NCI-H146 treated with DMSO at 0.1 percent for 48 hours (cell line): Measurements from ENCODE around the gene REPIN1.

Source experiments
- DNase-seq: peaks from one replicate; lab custom pipeline; 2025; ENCODE audit not compliant: unreplicated experiment; lab: John Stamatoyannopoulos, UW

The REPIN1 gene

GRCh38 chr7:150404805-150405583 lies 36.4 kb downstream of the REPIN1 start:
- DNase-seq: peak; percentile 64

- peak; percentile 49 for DNase-seq
Measured at GRCh38 chr7:150405584-150406311, 37.1 kb downstream of the REPIN1 start.

DNA sequence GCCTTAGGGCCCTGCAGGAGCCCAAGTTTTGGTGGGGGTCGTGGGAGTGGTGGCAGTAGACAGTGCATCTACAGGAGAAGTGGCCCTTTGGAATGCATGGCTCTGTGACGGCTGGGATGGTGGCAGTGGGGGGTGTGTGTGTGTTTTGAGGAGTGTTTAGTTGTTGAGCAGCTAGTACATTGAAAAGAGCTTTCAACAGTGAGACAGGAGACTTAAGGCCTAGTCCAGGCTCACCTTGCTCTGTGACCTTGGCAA lies 37.6 kb downstream of the REPIN1 start:
- DNase-seq: no peak

DNA sequence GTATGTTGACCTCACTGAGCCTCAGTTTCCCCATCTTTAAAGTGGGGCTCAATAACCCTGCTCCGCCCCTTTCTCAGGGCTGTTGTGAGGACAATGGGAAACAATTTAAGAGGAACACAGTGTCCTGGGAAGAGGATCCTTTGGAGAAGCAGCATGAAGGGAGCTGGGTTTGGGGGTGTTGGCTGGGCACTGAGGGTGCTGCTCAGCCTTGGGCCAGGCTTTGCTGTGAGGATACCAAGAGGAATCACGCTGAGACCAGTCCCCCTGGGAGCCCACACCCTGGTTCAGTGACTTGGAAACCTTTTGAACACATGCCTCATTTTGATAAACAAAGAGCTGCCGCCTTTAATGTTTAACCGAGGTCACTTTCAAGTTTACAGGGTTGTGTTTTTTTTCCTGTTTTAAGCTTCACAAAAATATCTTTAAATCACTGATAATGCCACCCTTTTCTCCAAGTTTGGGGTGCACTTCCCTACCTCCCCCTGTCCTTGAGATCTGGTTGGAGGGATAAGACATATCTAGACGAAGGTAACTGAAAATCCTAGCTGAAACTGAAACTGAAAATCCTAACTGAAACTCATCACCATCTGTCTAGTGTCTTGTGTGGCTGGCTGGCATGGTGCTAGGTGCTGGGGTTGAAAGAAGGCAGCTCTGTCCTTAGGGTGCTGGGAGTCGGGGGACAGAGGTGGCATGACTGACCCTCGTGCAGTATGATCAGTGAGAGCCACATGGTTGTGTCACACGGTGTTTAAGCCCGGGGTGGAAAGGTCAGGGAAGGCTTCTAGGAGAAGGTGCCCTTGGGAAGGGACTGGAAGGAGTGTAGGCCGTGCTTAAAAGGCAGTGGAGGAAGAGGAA lies 38.2 kb downstream of the REPIN1 start:
- DNase-seq: no peak

DNA sequence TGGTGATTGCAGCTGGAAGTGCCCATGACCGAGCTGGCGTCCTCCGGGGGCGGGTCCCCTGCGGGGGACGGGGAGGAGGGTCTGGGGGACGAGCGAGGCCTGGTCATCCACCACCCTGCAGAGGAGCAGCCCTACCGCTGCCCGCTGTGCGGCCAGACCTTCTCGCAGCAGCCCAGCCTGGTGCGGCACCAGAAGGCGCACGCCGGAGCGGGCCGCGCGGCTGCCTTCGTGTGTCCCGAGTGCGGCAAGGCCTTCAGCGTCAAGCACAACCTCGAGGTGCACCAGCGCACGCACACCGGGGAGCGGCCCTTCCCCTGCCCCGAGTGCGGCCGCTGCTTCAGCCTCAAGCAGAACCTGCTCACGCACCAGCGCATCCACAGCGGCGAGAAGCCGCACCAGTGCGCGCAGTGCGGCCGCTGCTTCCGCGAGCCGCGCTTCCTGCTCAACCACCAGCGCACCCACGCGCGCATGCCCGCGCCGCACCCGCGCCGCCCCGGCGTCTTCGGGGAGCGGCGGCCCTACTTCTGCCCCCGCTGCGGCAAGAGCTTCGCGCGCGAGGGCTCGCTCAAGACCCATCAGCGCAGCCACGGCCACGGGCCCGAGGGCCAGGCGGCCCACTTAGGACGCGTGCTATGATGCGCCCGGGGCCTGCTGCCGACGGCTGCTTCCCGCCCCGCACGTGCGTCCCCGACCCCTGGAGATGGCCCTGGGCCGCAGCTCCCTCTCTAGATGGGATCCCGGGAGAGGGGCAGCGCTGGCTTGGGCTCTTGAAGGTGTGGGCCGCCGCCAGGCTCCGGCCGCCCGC lies 39.2 kb downstream of the REPIN1 start:
- no peak for DNase-seq

- DNase-seq: no peak
Measured at GRCh38 chr7:150408393-150409299, 40.0 kb downstream of the REPIN1 start.

DNA sequence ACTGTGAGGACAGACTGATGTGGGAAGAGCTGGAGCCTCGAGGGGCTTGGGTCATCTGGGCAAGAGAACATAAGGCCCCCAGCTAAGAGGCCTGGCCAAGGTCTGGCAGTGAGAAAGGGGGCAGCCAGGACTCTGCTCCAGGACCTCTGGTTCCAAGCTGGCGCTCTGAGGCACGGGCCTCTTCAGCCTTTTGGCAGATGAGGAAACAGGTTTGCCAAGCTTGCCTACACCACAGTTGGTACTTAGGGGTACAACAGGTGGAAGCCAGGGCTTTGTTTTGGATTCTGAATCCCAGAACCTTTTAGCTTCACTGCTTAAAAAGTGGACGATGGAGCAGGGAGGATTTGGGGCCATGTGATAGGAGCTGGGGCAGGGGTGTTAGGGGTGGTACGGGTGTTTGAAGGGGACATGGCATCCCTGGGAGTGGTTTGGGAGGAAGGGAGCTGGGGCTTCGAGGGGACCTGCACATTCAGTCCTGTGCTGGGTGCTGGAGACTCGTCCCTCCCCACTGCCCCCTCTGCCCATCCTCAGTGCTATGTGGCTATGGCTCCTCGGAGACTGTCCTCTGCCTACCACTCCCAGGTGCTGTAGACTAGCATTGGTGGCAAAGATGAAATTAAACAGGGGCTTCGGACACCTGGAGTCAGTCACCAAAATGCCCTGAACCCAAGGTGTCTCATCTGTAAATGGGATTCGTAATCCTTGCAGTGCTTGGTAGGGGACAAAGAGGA lies 40.8 kb downstream of the REPIN1 start:
- no peak for DNase-seq

DNA sequence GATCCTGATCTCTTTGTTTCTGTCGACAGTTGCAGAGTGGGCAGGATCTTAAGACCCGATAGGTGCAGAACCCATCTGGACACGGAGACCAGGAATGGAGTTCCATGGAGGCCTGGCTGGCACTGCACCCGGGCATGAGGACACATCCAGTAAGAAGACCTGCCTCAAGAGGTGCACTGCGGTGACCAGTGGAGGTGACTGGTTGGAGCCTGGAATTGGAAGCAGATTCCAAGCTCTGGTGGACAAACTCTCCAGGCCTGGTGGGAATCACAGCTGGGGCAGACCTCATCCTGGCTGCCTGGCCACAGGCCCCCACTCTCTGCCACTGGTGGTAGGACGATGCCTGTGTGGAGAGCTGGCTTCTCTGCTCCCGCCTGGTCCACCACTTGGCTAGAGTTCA lies 41.5 kb downstream of the REPIN1 start:
- no peak for DNase-seq

DNA sequence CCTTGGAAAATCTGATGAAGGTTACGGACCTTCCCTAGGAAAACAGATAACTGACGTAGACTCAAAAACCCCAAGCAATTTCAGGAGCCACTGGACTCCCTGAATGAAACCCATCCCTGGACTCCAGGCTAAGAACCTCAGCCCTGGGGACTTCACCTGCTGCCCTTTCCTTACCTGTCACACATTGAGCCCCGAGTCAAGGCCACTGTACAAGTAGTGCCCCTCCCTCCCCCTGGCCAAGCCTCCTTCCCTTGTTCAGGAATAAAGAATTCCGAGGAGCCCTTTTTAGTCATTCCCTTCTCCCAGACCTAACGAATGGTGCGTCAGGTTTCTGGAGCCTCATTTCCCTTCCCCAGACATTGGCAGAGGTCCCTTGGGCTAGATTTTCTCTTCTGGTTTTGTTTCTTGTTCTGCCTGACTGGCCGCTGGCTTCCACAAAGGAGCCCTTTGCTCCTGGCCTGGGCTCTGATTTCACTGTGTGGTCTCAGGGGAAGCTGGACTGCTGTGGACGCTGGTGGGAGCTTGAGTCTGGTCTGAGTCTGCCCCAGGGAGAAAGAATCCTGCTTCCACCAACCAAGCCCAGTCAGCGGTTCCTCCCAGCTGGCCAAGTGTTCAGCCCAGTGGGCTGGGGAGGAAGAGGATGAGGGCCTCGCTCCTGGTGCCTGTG lies 42.2 kb downstream of the REPIN1 start:
- no peak for DNase-seq

DNA sequence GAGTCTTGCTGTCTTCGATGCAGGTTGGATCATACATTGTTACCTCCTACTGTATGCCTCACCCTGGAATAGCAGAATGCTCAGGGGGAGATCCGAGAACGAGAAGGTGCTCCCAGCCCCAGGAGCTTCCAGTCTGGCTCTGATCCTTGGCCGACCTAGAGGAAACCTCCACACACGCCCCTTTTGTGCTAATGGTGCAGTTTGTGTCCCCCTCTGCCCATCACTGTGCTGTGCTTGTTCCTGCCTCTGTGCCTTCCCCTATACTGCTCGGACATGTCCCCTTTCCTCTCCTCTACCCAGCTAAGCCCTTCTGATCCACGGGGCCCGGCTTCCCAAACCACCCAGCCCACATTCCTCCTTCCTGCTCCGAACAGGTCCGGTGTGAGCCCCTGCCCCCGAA lies 43.0 kb downstream of the REPIN1 start:
- DNase-seq: no peak

DNA sequence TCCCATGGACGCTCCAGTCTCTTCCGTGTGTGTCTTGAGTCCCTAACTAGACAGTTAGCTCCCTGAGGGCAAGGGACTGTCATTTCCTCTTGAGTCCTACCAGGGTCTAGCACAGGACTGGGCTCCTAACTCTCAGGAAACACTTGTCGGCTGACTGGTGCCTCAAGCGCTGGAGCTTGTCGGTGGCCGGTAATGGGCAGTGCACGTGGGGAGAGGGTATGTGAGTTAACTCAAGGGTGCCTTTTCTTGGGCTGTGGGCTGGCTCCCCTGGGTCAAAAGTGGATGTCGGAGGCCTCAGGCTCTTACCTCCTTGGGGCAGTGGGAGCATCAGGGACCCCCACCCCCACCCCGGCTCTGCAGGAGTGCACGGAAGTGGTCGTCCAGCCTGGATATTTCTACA lies 43.4 kb downstream of the REPIN1 start:
- no peak for DNase-seq

DNA sequence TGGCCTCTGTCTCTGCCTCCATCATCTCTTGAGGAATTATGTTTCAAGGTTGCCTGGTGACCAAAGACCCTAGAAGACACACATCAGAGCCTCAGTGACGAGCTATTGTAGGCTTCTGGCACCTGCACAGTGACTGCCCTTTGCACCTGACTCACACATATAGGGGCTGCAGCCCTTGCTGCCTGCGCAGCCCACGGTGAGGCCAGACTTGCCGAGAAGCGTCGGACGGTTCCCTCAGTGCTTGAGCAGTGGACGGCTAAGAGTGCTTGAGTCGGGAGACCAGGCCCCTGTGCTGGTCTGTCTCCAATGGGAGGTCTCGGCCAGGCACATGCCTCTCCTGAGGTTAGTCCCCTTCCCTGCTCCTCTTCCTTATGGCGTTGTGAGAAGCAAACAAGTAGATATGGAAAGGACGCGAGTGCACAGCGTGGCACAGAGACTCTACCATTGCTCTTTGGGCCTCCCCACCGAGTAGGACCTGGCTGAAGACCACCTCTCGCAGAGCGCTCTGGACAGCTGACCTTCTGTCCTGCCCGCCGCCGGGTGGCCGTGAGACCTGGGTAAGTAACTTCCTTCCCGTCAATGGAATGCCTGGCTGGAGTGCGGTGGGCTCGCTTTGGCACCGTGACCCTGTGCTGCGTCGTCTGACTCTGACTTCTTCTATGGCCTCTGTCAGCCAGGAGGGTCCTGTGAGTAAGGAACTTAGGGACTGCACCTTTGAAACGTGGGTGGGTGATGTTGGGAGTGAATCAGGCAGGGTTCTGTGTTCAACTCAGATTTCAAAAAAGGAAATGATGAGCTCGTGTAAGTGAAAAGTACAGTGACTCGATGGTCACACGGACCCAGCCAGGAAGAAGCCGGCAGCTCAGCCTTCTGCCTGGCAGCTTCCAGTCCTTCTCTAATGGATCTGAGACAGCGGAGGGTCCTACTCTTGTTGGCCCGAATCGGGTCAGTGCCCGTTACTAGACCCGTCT lies 44.2 kb downstream of the REPIN1 start:
- no peak for DNase-seq

DNA sequence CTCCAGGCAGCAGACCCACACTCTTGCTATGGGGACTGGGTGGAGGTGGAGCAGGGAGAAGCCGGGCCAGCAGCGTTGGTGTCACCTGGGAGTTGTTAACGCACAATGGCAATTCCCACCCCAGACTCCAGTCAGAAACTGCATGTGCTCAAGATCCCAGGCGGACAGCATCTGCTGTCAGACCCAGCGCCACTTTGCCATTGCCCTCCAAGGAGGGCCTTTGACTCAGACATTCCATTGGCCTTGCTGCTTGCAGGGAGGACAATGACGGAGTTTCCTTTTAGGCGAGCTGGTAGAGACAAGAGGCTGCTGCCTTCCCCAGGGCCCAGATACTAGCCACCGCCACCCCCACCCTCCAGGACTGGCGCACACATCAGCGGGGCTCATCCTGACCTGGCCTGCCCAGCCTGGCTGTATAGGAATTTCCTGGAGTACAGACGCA lies 45.0 kb downstream of the REPIN1 start:
- no peak for DNase-seq

- DNase-seq: no peak
Measured at GRCh38 chr7:150415161-150416153, 46.8 kb downstream of the REPIN1 start.

DNA sequence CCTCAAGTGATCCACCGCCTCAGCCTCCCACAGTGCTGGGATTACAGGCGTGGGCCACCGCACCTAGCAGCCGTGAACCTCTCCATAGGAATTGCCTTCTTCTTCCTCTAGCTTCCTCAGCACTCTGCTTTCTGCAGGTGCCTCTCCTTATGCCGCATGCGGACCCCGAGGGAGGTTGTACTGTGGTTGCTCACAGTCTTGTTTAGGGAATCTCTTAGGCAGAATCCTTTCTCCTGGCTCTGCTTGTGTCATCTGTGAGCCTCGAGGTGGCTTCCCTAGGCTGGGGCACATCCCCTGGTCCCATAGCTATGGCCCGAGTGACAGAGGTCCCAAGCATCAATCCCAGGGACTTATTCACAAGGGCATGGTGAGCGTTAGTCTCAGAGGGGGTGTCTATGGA lies 48.6 kb downstream of the REPIN1 start:
- no peak for DNase-seq

- DNase-seq: no peak
Measured at GRCh38 chr7:150417863-150418262, 49.2 kb downstream of the REPIN1 start.
